NCI-H2171 treated with DMSO at 0.1 percent for 48 hours (cell line): ENCODE results near the gene EXTL1.

ENCODE experiments used
- DNase-seq: peaks from one replicate; lab custom pipeline; 2025; lab: John Stamatoyannopoulos, UW

EXTL1 gene

DNA sequence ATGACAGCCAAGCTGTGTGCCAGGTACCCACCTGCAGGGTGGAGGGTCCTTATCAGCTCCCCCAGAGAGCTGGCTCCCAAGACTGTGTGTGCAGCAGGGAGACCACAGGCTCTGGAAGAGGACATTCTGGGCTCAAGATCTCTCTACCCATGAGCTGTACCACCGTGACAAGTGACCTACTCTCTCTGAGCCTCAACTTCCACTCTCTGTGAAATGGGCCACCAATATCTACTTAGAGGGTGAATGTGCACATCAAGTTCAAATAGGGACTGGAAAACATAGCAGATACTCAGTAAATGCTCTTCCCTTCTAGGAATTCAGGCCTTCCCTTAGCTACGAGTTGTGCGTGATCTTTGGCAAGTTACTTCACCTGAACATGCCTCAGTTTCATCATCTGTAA, 22.8 kb downstream of the EXTL1 start:
- DNase-seq, result no peak

DNA sequence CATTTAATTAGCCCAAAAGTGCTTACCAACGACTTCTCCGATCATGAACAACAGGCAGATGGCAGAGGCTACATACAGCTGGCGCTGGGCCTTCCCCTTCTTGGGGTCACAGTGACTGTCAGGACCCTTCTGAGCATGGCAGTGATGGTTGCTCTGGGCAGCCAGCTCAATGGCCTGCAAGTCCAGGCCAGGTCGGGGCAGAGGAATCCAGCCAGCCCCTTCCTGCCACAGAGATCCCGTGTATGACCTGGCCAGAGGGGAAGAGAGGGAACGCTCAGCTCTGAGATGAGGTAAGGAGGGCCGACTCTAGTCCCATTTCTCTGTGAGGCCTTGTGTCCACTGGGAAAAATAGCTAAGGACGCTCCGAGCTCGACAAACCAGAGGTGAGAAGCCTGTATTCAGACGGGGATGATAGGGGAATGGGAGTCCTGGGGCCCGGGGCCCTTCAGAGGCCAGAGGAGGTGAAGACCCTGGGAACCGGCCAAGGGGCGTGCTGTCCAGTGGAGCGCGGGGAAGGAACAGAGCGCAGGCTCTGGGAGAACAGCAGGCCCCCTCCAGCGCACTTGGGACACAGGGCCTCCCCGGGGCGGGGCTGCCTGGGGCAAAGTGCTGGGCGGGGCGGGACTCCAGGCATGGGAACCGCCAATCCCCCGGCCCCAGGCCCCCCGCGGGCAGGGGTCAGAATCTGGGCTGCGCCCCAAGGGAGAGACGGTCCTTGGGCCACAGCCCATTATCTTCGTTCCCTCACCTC, 23.6 kb downstream of the EXTL1 start:
- DNase-seq, result no peak

DNA sequence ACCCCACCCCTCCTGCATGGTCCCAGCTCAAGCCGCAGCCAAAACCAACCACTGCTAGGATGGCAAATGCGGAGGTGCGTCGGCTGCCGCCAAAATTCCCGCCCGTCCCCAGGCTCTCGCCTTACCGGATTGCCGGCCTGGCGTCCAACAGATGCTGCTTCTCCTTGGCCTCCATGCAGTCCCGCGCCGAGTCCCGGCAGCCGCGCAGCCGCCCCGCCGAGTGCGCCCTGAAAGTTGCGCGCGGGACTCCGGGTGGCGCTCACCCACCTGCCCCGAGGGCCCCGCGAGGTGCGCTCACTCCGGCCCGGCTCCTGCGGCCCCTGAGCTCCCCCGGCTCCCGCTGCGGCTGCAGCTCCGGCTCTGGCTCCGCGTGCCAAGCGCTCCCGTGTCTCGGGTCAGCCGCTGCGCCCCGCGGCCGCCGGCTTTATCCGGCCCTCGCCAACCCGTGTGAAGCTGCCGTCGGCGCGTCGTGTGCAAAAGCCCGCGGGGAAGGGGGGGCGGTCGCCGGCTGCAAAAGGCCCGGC, 24.2 kb downstream of the EXTL1 start, which contains the start of gene SLC30A2:
Gene SLC30A2 (minus strand): TSS at position 397 of the 524 bp plus-strand sequence. CDS start 222 bp downstream, at position 175.
- no peak for DNase-seq

DNA sequence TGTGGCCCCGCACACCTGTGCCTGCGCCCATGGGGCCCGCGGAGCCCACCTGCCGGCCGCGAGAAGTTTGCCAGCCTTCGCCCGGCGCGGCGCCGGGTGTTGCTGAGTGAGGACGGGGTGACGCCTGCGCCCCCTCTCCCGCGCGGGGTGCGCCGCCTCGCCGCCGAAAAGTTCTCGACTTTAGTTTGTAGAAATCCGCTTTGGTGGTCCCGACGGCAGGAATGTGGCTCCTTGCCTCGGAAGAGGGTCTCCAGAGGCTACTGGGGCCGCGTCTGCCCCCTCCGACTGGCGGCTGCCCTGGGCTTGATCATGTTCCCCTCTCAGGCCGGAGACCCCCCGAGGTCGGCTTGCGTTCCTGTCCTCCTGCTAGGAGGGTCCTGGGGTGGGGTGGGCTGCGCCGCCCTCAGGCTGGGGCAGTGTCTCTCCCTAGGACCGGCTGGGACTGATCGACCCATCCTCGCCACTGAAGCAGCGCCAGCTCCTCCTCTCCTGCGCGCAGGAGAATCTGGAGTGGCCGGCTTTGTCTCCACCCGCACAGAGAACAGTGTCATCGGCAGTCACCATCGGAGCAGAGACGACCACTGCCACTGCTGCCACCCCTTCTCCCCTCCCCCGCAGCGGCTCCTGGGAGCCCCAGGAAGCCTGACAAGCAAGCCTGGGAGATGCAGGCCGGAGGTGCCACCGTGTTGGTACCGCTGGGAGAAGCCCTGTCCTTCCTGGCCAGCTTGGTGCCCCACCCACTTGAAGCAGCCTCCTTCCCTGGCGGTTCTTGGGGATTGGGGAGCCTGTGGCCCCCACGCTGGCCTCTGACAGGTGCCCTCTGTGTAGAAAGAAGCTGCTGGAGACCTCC, 24.9 kb downstream of the EXTL1 start:
- DNase-seq, result no peak

DNA sequence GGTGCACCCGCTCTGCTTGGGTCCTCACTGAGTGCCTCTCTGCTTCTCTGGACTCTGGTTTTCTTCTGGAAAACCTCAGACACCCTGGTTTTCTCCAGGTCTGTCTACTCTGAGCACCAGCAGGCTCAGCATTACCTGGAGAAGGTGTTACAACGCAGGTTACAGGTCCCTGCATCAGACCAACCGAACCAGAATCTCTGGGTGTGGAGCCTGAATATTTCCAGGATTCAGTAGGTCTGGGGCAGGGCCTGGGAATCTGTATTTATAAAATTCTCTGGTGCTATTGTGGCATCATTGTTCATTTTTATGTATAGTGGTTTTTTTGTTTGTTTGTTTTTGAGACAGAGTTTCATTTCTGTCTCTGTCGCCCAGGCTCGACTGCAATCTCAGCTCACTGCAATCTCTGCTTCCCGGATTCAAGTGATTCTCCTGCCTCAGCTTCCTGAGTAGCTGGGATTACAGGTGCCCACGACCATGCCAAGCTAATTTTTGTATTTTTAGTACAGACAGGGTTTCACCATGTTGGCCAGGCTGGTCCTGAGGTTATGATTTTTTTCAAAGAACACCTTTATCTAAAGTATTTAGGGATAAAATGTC, 25.8 kb downstream of the EXTL1 start:
- DNase-seq, result no peak

DNA sequence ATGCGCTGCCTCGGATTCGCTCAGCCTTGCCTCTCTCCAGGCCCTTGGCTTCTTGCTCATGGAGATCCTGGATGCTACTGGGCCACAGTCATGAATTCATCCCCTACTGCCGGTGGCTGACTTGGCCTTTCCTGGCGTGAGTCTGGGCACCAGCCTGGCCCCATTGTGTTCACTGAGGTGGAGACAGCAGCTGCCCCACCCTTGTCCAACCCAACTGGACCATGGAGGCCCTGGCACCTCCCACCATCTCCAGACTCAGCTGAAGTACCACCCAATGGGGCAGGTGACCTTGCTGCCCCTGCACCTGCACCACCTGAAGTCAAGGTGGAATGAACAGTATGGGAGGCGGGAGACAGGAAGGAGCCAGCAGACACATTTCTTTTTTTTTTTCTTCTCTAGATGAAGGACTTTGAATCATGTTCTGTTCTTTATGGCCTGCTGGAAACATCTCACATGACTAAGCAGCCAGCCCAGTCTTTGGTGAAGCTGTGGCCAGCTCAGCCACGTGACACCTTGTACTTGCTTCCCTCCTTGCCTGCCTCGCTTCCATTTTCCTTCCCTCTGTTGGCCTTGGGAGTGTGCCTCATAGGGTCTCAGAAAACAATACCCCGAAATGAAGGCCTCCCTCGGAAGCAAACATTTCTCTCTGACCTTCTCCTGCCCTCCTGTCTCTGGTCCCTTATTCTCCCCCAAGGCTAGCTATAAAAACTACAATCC, 28.1 kb downstream of the EXTL1 start:
- no peak for DNase-seq

DNA sequence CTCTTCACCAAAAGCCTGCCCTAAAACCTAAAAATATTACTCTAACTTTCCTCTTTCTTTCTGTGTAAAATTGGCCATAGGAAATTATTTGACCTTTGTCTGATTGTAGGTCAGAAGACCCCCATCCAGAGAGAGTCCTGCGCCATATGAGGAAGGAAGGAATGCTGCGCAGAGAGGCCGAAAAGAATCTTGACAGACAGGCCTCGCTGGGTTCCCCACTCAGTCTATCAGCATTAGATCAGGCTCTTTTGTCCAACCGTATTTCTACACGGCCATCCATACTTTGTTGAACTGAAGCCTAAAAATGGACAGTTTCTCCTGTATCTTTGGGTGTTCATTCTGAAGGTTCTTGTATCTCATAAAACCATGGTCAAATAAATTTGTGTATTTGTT, 28.7 kb downstream of the EXTL1 start:
- DNase-seq, result no peak

DNA sequence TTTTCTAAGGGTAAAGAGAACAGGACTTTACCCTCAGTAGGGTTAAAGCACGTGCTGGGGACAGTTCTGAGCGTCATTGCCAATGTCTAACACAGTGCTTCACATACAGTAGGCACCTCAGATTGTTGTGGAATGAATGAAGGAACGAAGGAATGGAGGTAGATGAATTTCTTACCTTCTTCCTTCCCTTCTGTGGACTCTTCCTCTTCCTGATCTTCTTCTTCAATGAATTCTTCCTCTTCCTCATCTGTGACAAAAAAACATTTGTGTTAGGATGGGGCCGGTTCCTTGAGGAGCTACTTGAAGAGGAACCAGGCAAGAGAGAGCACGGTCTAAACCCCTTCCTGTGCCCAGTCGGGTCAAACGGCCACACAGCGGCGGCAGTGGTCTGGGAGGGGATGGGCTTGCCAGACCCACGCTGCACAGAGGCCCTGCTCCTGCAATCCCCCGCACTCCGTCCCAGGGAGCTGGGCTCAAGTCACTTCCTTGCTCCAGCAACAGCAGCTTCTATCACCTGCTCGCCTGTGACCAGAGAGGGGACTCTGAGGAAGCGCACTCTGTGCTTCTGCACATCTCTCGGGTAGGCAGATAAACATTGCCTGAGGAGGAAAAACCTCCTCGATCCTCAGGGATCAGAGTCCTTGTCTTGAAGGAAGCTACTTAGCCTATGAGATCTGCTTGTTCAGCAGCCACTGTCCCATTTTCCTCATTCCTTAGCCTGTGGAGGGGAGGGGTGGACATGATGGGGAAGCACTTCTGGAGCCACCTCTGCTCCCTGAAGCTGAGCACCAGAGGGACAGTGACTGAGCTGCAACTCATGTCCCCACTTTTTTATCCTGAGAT, 32.4 kb downstream of the EXTL1 start:
- DNase-seq, result no peak

DNA sequence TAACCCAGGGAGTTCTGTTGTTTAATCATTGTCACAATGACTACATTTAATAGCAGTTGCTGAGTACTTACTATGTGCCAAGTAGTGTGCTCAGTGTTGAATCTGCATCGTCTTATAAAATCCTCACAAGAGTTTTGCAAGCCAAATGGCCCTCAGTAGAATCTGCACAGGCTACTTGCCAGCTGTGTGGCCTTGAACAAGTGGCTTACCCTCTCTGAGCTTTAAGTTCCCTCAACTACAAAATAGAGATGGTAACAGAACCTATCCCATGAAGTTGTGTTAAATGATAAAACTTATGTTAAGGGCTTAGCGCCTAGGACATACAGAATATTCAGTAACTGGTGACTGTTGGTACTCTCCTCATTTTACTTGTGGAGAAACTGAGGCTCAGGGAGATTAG, 33.5 kb downstream of the EXTL1 start:
- DNase-seq, result no peak

DNA sequence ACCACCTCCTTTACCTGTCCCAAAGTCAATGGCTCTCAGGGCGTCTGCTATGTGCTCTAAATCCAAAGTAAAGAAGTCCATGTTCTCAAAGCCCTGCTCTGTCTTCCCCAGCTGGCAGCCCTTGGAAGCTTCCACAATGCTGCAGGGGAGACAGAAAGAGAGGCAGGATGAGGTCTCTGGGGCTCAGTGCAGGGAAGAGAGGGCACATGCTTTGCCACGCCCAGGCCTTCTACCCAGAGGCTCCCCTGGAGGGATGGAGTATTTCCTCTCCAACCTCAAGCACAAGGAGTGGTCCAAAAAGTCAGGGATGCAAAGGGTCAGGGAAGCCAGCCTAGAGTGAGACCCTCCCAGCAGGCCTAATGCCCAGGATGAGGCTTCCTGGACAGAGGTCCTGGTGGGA, 35.6 kb downstream of the EXTL1 start:
- DNase-seq, result no peak

DNA sequence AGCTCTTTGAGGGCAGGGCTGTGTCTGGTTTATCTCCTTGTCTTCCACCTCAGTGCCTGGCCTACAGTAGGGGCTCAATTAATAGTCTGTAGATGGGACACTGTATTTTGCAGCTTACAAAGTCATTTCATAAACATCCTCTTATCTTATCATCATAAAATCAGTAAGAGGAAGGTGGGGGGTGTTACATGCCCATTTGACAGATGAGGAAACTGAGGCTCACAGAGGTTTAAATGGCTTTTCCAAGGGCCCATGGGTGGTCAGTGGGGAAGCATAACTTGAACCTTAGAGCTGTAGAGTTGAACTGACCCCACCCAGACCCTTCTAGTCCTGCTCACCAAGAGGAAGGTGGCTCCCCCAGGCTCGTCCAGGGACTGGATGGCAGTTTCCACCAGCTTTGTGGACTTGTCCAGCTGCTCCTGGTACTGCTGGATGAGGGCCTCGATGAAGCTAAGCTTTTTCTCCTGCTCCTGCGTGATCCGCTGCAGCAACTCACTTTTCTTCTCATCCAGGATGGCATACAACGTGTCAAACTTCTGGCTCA, 36.5 kb downstream of the EXTL1 start:
- no peak for DNase-seq

DNA sequence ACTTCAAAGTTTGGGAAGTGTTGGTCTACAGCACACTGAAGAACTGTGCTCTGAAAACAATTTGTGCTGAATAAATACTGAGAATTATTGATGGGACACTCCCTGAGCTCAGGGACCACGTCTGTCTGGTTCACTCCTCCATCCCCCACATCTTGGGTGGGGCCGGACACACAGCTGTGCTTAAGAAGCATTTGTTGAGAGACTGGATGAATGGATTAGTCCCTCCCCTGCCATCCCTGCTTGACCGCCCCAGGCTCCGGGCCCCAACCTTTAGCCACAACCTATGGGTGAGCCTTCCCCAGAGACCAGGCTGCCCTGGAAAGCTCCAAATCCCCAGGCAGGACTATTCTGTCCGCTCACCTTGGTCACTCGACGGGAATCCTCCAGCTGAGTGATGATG, 38.3 kb downstream of the EXTL1 start:
- no peak for DNase-seq

DNA sequence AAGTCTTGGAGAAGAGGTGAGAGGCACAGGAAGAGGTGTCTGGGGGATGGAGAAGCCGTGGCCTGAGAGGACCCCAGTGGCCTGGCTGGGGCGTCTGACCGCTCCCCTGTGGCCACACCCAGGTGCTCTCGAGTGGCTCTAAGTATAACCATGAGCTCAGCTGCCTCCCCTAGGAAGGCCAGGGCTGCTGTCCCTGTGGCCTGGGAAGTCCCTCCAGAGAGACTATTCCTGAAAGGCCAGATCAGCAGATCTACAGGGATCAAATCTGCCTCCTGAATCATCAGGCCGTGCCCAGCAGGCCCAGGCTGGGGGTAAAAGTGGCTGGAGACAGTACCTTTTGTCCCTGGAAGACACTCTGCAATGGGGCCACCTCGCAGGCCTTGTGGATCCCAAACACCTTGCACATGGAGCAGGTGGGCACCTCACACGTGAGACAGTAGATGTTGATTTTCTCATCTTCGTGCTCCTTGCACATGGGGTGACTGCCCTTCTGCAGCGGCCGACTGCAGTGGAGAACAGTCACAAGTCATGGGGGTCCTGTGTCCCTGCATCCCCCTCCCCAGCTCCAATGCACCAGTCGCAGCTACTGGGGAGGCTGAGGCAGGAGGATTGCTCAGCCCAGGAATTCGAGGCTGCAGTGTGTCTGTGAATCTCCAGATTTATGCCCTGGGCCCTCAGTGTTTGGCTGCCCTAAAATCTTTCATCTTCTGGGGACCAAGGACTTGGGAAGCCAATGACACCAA, 39.4 kb downstream of the EXTL1 start:
- DNase-seq, result no peak

DNA sequence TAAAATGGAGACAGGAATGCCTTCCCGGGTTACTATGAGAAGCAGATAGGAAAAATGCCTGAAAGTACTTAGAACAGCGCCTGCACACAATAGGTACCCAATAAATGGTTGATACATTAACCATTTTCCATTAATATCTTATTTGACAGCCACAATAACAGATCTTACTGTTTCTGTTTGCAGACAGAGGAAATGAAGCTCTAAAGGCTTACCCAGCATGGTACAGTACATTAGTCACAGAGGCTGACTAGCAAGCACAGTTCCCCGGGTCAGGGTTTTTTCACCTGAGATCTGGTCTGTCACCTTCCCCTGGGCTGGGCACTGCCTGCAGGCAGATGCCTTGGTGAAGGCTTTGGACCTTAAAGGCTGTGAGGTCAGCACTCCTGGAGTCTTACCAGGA, 43.0 kb downstream of the EXTL1 start:
- DNase-seq, result no peak

DNA sequence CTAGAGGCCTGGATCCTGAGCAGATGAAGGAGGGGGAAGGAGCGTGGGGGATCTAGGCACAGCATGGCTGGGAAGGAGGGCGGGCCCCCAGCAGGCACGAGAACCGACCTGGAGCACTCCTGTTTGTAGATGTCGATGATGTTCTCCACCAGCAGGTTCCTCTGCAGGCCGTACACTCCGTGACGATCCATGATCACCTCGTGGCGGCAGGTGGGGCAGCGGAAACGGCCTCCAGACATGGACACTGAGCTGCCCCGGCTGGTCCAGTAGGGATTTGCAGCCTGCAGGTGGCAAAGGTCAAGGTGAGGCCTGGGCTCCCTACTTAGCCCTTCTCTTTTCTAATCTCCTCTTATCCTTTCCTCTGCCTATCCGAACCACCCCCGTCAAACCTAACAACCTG, 44.6 kb downstream of the EXTL1 start:
- no peak for DNase-seq

DNA sequence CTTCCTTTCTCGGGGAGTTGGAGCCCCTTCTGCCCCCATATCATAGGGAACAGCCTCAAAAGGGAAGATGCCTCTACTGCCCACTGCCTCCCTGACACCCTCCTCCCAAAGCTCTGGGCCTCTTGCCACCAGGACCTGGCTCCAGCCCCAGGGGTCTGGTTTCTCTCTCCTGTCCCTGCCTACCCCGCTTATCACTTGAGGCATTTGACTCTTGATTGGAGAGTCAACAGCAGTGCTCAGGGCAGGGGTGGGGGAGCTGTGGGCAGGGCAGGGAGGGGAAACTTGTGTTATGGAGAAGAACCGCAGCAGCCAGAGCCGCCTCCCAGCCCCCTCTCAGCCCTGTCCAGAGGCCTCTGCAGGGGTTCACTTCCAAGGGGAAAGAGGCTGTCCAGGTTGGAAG, 45.3 kb downstream of the EXTL1 start:
- DNase-seq, result no peak

DNA sequence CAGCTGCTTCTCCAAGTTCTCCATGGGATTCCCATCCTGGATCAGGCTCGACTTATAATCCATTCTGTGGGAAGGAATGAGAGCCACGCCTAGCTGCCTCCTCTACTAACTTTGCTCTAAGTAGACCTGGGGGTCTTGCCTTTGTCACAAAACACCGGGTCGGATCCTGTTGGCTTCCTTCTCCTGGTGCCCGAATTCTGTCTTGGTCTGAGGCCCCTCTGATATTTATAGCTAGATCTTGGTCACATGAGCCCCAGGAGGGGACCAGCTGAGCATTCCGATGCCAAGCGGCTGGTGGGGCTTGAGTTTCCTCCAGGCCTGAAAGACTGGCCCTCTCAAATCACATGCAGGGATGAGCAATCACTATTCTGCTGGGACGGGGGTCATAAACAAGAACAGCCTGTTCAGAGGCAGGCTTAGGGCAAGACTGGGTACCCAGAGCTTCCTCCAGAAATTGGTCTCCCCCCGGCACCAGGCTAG, 45.9 kb downstream of the EXTL1 start, which contains the start of gene TRIM63:
Gene TRIM63 (minus strand): TSS at position 199 of the 480 bp plus-strand sequence. CDS start 136 bp downstream, at position 63.
- DNase-seq, result no peak

DNA sequence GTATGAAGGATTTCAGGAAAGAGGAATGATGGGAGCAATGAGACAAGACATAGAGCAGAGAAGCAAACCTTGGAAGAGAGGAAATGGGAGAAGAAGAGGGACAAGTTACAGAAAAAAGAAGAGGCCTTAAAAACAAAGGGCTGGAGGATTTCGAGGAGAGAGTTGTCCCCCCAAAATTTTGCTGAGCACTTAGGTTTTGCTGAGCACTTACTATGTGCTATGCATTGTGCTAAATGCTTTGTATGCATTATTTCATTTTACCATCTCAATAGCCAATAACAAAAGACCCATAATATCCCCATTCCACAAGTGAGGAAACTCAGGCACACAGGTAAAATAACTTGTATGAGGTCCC, 48.3 kb downstream of the EXTL1 start:
- DNase-seq, result no peak

DNA sequence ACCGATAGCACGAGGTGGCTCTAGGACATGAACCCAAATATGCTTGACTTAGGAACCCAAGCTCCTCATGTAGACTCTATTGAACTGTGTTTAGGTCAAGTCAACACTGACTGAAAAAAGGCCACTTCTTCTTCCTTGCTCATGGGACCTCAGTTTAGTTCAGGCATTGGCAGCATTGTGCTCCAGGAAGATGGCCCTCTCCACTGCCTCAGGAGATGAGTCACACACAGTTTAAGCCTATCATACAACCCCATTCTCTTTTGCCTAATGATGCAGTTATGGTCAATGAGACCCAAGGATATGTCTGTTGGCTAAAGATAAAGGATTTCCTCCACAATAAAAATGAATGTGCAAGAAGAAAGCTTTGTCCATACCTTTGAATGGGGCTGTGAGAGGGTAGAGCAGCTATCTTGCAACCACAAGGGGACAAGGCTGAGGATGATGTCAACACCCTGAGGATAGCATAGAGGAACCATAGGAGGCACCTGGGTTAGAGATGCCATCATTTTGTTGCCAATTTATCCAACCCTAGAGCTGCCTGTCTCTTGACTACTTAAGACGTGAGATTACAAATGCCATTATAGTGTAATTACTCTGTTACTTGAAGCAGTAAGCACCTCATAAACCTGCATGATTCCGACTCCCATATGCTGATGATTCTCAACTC, 48.9 kb downstream of the EXTL1 start:
- DNase-seq, result no peak
